ENCODE data around the gene NXPH4. TPM values are rescaled to one million over a fixed set of nuclear protein-coding genes. Genes with fewer than 3 reads are reported as not detected.

NXPH4 gene
- total RNA-seq, 1 donor from 2014 or later: not detected

DNA sequence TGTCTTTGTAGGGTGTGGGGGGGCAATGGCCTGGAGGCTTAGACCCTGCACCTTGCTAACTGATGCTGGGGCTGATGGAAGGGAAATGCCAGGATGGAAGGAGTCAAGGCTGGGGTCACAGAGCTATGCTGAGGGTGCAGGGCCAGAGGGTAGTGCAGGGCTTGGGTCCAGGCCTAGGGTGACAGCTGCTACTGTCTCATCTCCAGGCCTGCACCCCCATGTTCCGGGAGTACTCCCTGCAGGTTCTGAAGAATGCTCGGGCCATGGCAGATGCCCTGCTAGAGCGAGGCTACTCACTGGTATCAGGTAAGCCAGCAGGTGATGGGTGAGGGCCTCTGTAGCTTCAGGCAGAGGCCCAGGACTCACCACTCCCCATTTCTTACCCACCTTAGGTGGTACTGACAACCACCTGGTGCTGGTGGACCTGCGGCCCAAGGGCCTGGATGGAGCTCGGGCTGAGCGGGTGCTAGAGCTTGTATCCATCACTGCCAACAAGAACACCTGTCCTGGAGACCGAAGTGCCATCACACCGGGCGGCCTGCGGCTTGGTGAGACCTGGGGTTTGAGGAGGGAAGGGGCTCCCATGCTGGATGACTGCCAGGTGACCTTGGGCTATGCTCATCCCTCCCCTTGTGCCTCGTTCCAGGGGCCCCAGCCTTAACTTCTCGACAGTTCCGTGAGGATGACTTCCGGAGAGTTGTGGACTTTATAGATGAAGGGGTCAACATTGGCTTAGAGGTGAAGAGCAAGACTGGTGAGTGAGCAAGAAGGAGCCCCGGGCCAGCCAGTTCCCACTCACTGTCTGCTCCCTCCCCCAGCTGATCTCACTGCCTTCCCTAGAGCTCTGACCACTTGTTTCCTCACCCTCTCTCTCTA lies 17.0 kb downstream of the NXPH4 start:
- peaks cover 46% of the 10 kb centered on the region for H4K20me1 ChIP-seq (ENCODE audit: low read depth)
- no peaks in the 10 kb centered on the region for H3K9me3 Mint-ChIP-seq
- no peak overlapping the region for H3K4me2 ChIP-seq
- no peak for DNase-seq (ENCODE audit: low spot score)
- peaks cover 30% of the 10 kb centered on the region for H3K27me3 Mint-ChIP-seq (ENCODE audit: insufficient read depth, low read depth)
- H3F3A ChIP-seq (ENCODE audit: low read depth): peaks cover 38% of the 10 kb centered on the region
- H3K27ac ChIP-seq: no peak overlapping the region
- H3K36me3 ChIP-seq: no peaks in the 10 kb centered on the region
- no peak overlapping the region for H3K4me3 Mint-ChIP-seq
- H3K36me3 Mint-ChIP-seq: peaks cover 22% of the 10 kb centered on the region
- H3K4me1 ChIP-seq: peaks cover 41% of the 10 kb centered on the region
- H3K9ac ChIP-seq: no peak overlapping the region
- peaks cover 17% of the 10 kb centered on the region for H3K79me2 ChIP-seq (ENCODE audit: low read depth)
- H3K4me1 Mint-ChIP-seq: peaks cover 44% of the 10 kb centered on the region
- TF ChIP-seq, protein P1, sequence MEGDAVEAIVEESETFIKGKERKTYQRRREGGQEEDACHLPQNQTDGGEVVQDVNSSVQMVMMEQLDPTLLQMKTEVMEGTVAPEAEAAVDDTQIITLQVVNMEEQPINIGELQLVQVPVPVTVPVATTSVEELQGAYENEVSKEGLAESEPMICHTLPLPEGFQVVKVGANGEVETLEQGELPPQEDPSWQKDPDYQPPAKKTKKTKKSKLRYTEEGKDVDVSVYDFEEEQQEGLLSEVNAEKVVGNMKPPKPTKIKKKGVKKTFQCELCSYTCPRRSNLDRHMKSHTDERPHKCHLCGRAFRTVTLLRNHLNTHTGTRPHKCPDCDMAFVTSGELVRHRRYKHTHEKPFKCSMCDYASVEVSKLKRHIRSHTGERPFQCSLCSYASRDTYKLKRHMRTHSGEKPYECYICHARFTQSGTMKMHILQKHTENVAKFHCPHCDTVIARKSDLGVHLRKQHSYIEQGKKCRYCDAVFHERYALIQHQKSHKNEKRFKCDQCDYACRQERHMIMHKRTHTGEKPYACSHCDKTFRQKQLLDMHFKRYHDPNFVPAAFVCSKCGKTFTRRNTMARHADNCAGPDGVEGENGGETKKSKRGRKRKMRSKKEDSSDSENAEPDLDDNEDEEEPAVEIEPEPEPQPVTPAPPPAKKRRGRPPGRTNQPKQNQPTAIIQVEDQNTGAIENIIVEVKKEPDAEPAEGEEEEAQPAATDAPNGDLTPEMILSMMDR (IDR thresholded peaks at IDR 0.05): no peak
- no peak for TF ChIP-seq EZH2phosphoT487 (IDR thresholded peaks at IDR 0.05)
- no peak for TF ChIP-seq EZH2 (IDR thresholded peaks at IDR 0.05)
- peaks cover 48% of the 10 kb centered on the region for H3K27me3 ChIP-seq
- H3K4me3 ChIP-seq: no peak overlapping the region
- H3K9me3 ChIP-seq (ENCODE audit: low read depth): no peaks in the 10 kb centered on the region
- no peak overlapping the region for H3K27ac Mint-ChIP-seq
- no peak overlapping the region for H2AFZ ChIP-seq (replicated peaks)

DNA sequence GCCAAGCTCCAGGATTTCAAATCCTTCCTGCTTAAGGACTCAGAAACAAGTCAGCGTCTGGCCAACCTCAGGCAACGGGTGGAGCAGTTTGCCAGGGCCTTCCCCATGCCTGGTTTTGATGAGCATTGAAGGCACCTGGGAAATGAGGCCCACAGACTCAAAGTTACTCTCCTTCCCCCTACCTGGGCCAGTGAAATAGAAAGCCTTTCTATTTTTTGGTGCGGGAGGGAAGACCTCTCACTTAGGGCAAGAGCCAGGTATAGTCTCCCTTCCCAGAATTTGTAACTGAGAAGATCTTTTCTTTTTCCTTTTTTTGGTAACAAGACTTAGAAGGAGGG lies 17.6 kb downstream of the NXPH4 start:
- peaks cover 17% of the 10 kb centered on the region for H3K79me2 ChIP-seq (ENCODE audit: low read depth)
- H3K27me3 Mint-ChIP-seq (ENCODE audit: insufficient read depth, low read depth): peaks cover 31% of the 10 kb centered on the region
- peaks cover 44% of the 10 kb centered on the region for H3K4me1 ChIP-seq
- H3K4me2 ChIP-seq: no peak overlapping the region
- peaks cover 43% of the 10 kb centered on the region for H3F3A ChIP-seq (ENCODE audit: low read depth)
- H3K36me3 ChIP-seq: no peaks in the 10 kb centered on the region
- H3K9me3 ChIP-seq (ENCODE audit: low read depth): no peaks in the 10 kb centered on the region
- H3K36me3 Mint-ChIP-seq: peaks cover 22% of the 10 kb centered on the region
- TF ChIP-seq EZH2phosphoT487 (IDR thresholded peaks at IDR 0.05): no peak
- TF ChIP-seq, protein P1 (IDR thresholded peaks at IDR 0.05): no peak
- no peak for TF ChIP-seq EZH2 (IDR thresholded peaks at IDR 0.05)
- no peak for DNase-seq (ENCODE audit: low spot score)
- peaks cover 48% of the 10 kb centered on the region for H3K27me3 ChIP-seq
- H3K27ac ChIP-seq: no peak overlapping the region
- H3K4me3 ChIP-seq: no peak overlapping the region
- no peak overlapping the region for H2AFZ ChIP-seq (replicated peaks)
- peaks cover 44% of the 10 kb centered on the region for H3K4me1 Mint-ChIP-seq
- H3K27ac Mint-ChIP-seq: no peak overlapping the region
- H4K20me1 ChIP-seq (ENCODE audit: low read depth): peaks cover 46% of the 10 kb centered on the region
- H3K4me3 Mint-ChIP-seq: peak overlapping the region; percentile 5
- H3K9ac ChIP-seq: no peak overlapping the region
- no peaks in the 10 kb centered on the region for H3K9me3 Mint-ChIP-seq

DNA sequence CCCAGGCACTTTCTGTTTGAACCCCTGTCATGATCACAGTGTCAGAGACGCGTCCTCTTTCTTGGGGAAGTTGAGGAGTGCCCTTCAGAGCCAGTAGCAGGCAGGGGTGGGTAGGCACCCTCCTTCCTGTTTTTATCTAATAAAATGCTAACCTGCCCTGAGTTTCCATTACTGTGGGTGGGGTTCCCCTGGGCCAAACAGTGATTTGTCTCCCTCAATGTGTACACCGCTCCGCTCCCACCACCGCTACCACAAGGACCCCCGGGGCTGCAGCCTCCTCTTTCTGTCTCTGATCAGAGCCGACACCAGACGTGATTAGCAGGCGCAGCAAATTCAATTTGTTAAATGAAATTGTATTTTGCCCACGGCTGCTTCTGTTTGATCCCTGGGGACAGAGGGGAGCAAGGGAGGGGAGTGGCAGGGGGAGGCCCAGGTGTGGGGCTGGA lies 18.0 kb downstream of the NXPH4 start:
- peaks cover 22% of the 10 kb centered on the region for H3K36me3 Mint-ChIP-seq
- Histone ChIP-seq H3K36me3 (no peaks in the 10 kb centered on the region), H3K9me3 (ENCODE audit: low read depth) (no peaks in the 10 kb centered on the region), H3K4me3 (no peak overlapping the region), H3K4me1 (peaks cover 48% of the 10 kb centered on the region), H2AFZ (replicated peaks) (no peak overlapping the region), H4K20me1 (ENCODE audit: low read depth) (peaks cover 46% of the 10 kb centered on the region), H3K79me2 (ENCODE audit: low read depth) (peaks cover 17% of the 10 kb centered on the region), H3K27ac (no peak overlapping the region), H3K4me2 (no peak overlapping the region), H3F3A (ENCODE audit: low read depth) (peaks cover 47% of the 10 kb centered on the region), H3K9ac (no peak overlapping the region), H3K27me3 (peaks cover 51% of the 10 kb centered on the region)
- peak overlapping the region; percentile 5 for H3K4me3 Mint-ChIP-seq
- no peak overlapping the region for H3K27ac Mint-ChIP-seq
- H3K4me1 Mint-ChIP-seq: peaks cover 43% of the 10 kb centered on the region
- H3K27me3 Mint-ChIP-seq (ENCODE audit: insufficient read depth, low read depth): peaks cover 35% of the 10 kb centered on the region
- no peak for DNase-seq (ENCODE audit: low spot score)
- no peaks in the 10 kb centered on the region for H3K9me3 Mint-ChIP-seq
- no peak for TF ChIP-seq EZH2 (IDR thresholded peaks at IDR 0.05)
- TF ChIP-seq EZH2phosphoT487 (IDR thresholded peaks at IDR 0.05): no peak
- TF ChIP-seq, protein P1 (IDR thresholded peaks at IDR 0.05): no peak

Data from neural progenitor cell (in vitro differentiated cells).